SH-SY5Y (cell line): Measurements from ENCODE around the gene SALL2.

Source experiments
- GATA2 ChIP-seq: IDR thresholded peaks from 2 replicates; pipeline ENCODE4 v1.6.1; 2011; ENCODE audit warnings: mild to moderate bottlenecking, low read depth, low read length
- GATA3 ChIP-seq: IDR thresholded peaks from 2 replicates; pipeline ENCODE4 v1.6.1; 2011; ENCODE audit warnings: low read depth, mild to moderate bottlenecking, low read length, moderate library complexity

- TF ChIP-seq GATA3, result no peak
- no peak for TF ChIP-seq GATA2
Measured at GRCh38 chr14:21572604-21573003, 46.5 kb upstream of the SALL2 start.
